Neuronal stem cell (in vitro differentiated cells): Measurements from ENCODE around the gene SAMSN1.

Experiments
- DNase-seq: peaks from one replicate; pipeline ENCODE4 v3.0.0-alpha.2; 2013; ENCODE audit warnings: low spot score
- H2AFZ ChIP-seq: one replicate; pipeline ENCODE4 v1.6.1; 2013; ENCODE audit warnings: mild to moderate bottlenecking, low read length, inconsistent platforms
- H2AK5ac ChIP-seq: 2 replicates; pipeline ENCODE4 v1.6.1; 2013; ENCODE audit warnings: low read depth, mild to moderate bottlenecking, inconsistent platforms, low read length, moderate library complexity, mixed read lengths
- H2BK120ac ChIP-seq: 2 replicates; pipeline ENCODE4 v1.6.1; 2013; ENCODE audit warnings: low read depth, mild to moderate bottlenecking, inconsistent platforms, low read length, moderate library complexity, mixed read lengths
- H2BK12ac ChIP-seq: one replicate; pipeline ENCODE4 v1.6.1; 2013; ENCODE audit warnings: low read length, inconsistent platforms
- H2BK15ac ChIP-seq: 2 replicates; pipeline ENCODE4 v1.6.1; 2013; ENCODE audit warnings: mild to moderate bottlenecking, low read length, inconsistent platforms, mixed read lengths
- H2BK5ac ChIP-seq: one replicate; pipeline ENCODE4 v1.6.1; 2013; ENCODE audit warnings: inconsistent platforms, mild to moderate bottlenecking, low read length, moderate library complexity
- H3K14ac ChIP-seq: one replicate; pipeline ENCODE4 v1.6.1; 2013; ENCODE audit warnings: low read length, inconsistent platforms
- H3K18ac ChIP-seq: 2 replicates; pipeline ENCODE4 v1.6.1; 2013; ENCODE audit warnings: low read length, inconsistent platforms
- H3K23ac ChIP-seq: 2 replicates; pipeline ENCODE4 v1.6.1; 2013; ENCODE audit warnings: low read depth, mild to moderate bottlenecking, mixed read lengths, low read length, inconsistent platforms; ENCODE audit not compliant: poor library complexity
- H3K27ac ChIP-seq: replicated peaks from 3 replicates; pipeline ENCODE4 v1.5.1; 2013; ENCODE audit warnings: low read length, inconsistent platforms
- H3K27me3 ChIP-seq, 3 experiments: 2 replicates each; pipeline ENCODE4 v1.6.1; 2013; ENCODE audit warnings: low read length in 3 of 3, mild to moderate bottlenecking in 2 of 3, inconsistent platforms in 1 of 3, low read depth in 1 of 3, mixed read lengths in 1 of 3, moderate library complexity in 1 of 3; ENCODE audit not compliant: control insufficient read depth in 3 of 3, insufficient read depth in 3 of 3
- H3K36me3 ChIP-seq, 2 donors: replicated peaks in 1 of 2; 2 replicates each; pipeline ENCODE4 v1.6.1; 2013; ENCODE audit warnings: low read length in 2 of 2; ENCODE audit not compliant: control insufficient read depth in 2 of 2, insufficient read depth in 2 of 2
- H3K4ac ChIP-seq: 2 replicates; pipeline ENCODE4 v1.6.1; 2013; ENCODE audit warnings: inconsistent platforms, mild to moderate bottlenecking, low read length, moderate library complexity
- H3K4me1 ChIP-seq, 2 donors: 1 replicate in 1 of 2; 2 replicates in 1 of 2; pipeline ENCODE4 v1.6.1; 2013; ENCODE audit warnings: low read length in 2 of 2, low read depth in 1 of 2; ENCODE audit not compliant: control insufficient read depth in 2 of 2, insufficient read depth in 1 of 2
- H3K4me2 ChIP-seq: one replicate; pipeline ENCODE4 v1.6.1; 2013; ENCODE audit warnings: mild to moderate bottlenecking, low read length, inconsistent platforms; ENCODE audit not compliant: insufficient read depth, poor library complexity, severe bottlenecking
- H3K4me3 ChIP-seq, 2 donors: 2 replicates each; pipeline ENCODE4 v1.5.1; 2013; ENCODE audit warnings: low read length in 2 of 2, mild to moderate bottlenecking in 2 of 2, inconsistent platforms in 1 of 2, moderate library complexity in 1 of 2
- H3K79me1 ChIP-seq: one replicate; pipeline ENCODE4 v1.6.1; 2013; ENCODE audit warnings: low read depth, mild to moderate bottlenecking, inconsistent platforms, low read length, moderate library complexity
- H3K9ac ChIP-seq: one replicate; pipeline ENCODE4 v1.6.1; 2013; ENCODE audit warnings: mild to moderate bottlenecking, low read depth, low read length, inconsistent platforms; ENCODE audit not compliant: poor library complexity
- H3K9me3 ChIP-seq, 2 donors: replicated peaks in 1 of 2; 2 replicates each; pipeline versions ENCODE3 to v1.6.1; 2013; ENCODE audit warnings: low read length in 2 of 2, mild to moderate bottlenecking in 2 of 2, inconsistent platforms in 1 of 2, low read depth in 1 of 2, mixed read lengths in 1 of 2, moderate library complexity in 1 of 2; ENCODE audit not compliant: control insufficient read depth in 2 of 2, insufficient read depth in 1 of 2
- H4K8ac ChIP-seq: one replicate; pipeline ENCODE4 v1.6.1; 2013; ENCODE audit warnings: low read depth, mild to moderate bottlenecking, inconsistent platforms, low read length, moderate library complexity
- H4K91ac ChIP-seq: one replicate; pipeline ENCODE4 v1.6.1; 2013; ENCODE audit warnings: low read length, low read depth, mild to moderate bottlenecking, inconsistent platforms; ENCODE audit not compliant: poor library complexity
- WGBS, 2 donors: extraction: QIAGEN DNeasy Blood & Tissue Kit; methylation state at CpG; one replicate each; pipeline ENCODE4 v1.1.7; 2013; ENCODE audit warnings: missing lambda C conversion rate in 2 of 2, mixed read lengths in 1 of 2; ENCODE audit not compliant: insufficient read length in 2 of 2, insufficient replicate concordance in 1 of 2; ENCODE audit errors: extremely low coverage in 2 of 2; 5-methylcytosine and 5-hydroxymethylcytosine counted together

SAMSN1 gene

DNA sequence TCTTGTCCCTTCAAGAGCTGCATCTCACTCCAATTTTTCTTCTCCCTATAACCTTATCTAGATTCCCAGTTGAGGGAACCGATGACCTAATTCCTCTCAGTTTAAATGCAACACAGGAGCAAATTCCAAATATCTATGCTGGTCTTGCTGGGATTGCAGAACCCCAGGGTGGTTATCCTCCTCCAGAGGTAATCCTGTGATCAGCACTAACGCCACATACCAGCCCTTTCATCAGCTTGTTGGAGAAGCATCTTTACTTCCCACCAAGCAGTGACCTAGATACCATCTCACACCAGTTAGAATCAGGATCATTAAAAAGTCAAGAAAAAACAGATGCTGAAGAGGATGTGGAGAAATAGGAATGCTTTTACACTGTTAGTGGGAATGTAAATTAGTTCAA is 52.4 kb downstream of the SAMSN1 start:
- no peak overlapping the region for H3K4ac ChIP-seq
- no peak overlapping the region for H3K4me3 ChIP-seq
- H2BK15ac ChIP-seq: no peak overlapping the region
- no peak overlapping the region for H3K9ac ChIP-seq
- no peak for DNase-seq
- no peaks in the 10 kb centered on the region for H3K27me3 ChIP-seq
- no peak overlapping the region for H3K23ac ChIP-seq
- H4K91ac ChIP-seq: no peak overlapping the region
- no peaks in the 10 kb centered on the region for H3K36me3 ChIP-seq
- H2BK5ac ChIP-seq: no peak overlapping the region
- no peak overlapping the region for H3K4me2 ChIP-seq
- no peak overlapping the region for H3K18ac ChIP-seq
- no peaks in the 10 kb centered on the region for H3K9me3 ChIP-seq
- H3K79me1 ChIP-seq: no peaks in the 10 kb centered on the region
- no peak overlapping the region for H2AFZ ChIP-seq
- WGBS, 2 donors: no CpG with 5 or more reads among the region's 2 CpGs
- no peak overlapping the region for H3K14ac ChIP-seq
- no peak overlapping the region for H2BK120ac ChIP-seq
- H3K27ac ChIP-seq: no peak overlapping the region
- H2BK12ac ChIP-seq: no peak overlapping the region
- H3K4me1 ChIP-seq: no peaks in the 10 kb centered on the region
- H4K8ac ChIP-seq: no peak overlapping the region
- H2AK5ac ChIP-seq: no peak overlapping the region

- no peak overlapping the region for H3K4me2 ChIP-seq
- H3K9me3 ChIP-seq: no peaks in the 10 kb centered on the region
- H2AK5ac ChIP-seq: no peak overlapping the region
- peak overlapping the region; percentile 92 for H4K91ac ChIP-seq
- no peaks in the 10 kb centered on the region for H3K4me1 ChIP-seq
- no peaks in the 10 kb centered on the region for H3K27me3 ChIP-seq
- H3K4me3 ChIP-seq: no peak overlapping the region
- no peak overlapping the region for H2BK120ac ChIP-seq
- H3K4ac ChIP-seq: peak overlapping the region; percentile 53
- no peak overlapping the region for H2AFZ ChIP-seq
- H3K23ac ChIP-seq: peak overlapping the region; percentile 97
- no peak overlapping the region for H2BK5ac ChIP-seq
- no peak overlapping the region for H4K8ac ChIP-seq
- H2BK15ac ChIP-seq: peak overlapping the region; percentile 49
- no peak overlapping the region for H3K27ac ChIP-seq
- no CpG with 5 or more reads among the region's 4 CpGs for WGBS, 2 donors
- no peak for DNase-seq
- no peak overlapping the region for H3K14ac ChIP-seq
- H3K9ac ChIP-seq: no peak overlapping the region
- H3K18ac ChIP-seq: peak overlapping the region; percentile 76
- H3K79me1 ChIP-seq: no peaks in the 10 kb centered on the region
- H3K36me3 ChIP-seq: no peaks in the 10 kb centered on the region
- no peak overlapping the region for H2BK12ac ChIP-seq
Observed at GRCh38 chr21:14492931-14493330, 53.2 kb downstream of the SAMSN1 start.

DNA sequence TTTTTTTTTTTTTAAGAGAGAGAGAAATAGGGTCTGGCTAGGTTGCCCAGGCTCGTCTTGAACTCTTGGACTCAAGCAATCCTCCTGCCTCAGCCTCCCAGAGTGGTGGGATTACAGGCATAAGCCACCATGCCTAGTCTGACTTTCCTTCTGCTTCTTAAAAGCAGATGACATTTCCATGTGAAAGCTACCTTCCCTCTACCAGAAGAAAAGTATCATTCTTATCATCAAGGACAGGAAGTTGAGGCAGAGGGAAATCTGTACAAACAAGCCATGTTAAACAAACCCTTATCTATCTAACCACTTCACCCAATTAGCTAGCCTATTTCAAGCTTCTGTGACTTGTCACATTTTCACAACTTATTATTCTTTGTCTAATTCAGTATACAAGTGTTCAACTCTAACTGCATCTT is 54.8 kb downstream of the SAMSN1 start:
- H2BK5ac ChIP-seq: no peak overlapping the region
- no peak overlapping the region for H4K8ac ChIP-seq
- H2AFZ ChIP-seq: no peak overlapping the region
- no peaks in the 10 kb centered on the region for H3K9me3 ChIP-seq
- H3K27me3 ChIP-seq: no peaks in the 10 kb centered on the region
- H3K23ac ChIP-seq: no peak overlapping the region
- H3K9ac ChIP-seq: no peak overlapping the region
- DNase-seq: no peak
- no peaks in the 10 kb centered on the region for H3K79me1 ChIP-seq
- no peaks in the 10 kb centered on the region for H3K36me3 ChIP-seq
- no peaks in the 10 kb centered on the region for H3K4me1 ChIP-seq
- no peak overlapping the region for H4K91ac ChIP-seq
- H3K14ac ChIP-seq: no peak overlapping the region
- H3K4me3 ChIP-seq: no peak overlapping the region
- no peak overlapping the region for H3K18ac ChIP-seq
- no peak overlapping the region for H2BK120ac ChIP-seq
- H2BK15ac ChIP-seq: no peak overlapping the region
- H3K4ac ChIP-seq: no peak overlapping the region
- no peak overlapping the region for H3K4me2 ChIP-seq
- no peak overlapping the region for H2AK5ac ChIP-seq
- no peak overlapping the region for H3K27ac ChIP-seq
- WGBS, 2 donors: no CpG with 5 or more reads among the region's 1 CpG
- no peak overlapping the region for H2BK12ac ChIP-seq

GRCh38 chr21:14488672-14489204 is 57.4 kb downstream of the SAMSN1 start:
- no peak overlapping the region for H2AK5ac ChIP-seq
- no peak overlapping the region for H3K18ac ChIP-seq
- H2BK12ac ChIP-seq: no peak overlapping the region
- H2BK15ac ChIP-seq: no peak overlapping the region
- no peak overlapping the region for H2BK120ac ChIP-seq
- no peaks in the 10 kb centered on the region for H3K4me1 ChIP-seq
- H2BK5ac ChIP-seq: no peak overlapping the region
- H3K27me3 ChIP-seq: no peaks in the 10 kb centered on the region
- H3K4me3 ChIP-seq: no peak overlapping the region
- no peak overlapping the region for H4K91ac ChIP-seq
- H3K9ac ChIP-seq: no peak overlapping the region
- H3K4me2 ChIP-seq: no peak overlapping the region
- no peak for DNase-seq
- no peak overlapping the region for H3K23ac ChIP-seq
- no peak overlapping the region for H3K14ac ChIP-seq
- H3K36me3 ChIP-seq: no peaks in the 10 kb centered on the region
- H3K4ac ChIP-seq: no peak overlapping the region
- no peaks in the 10 kb centered on the region for H3K79me1 ChIP-seq
- no peak overlapping the region for H3K27ac ChIP-seq
- no CpG with 5 or more reads among the region's 5 CpGs for WGBS, 2 donors
- no peaks in the 10 kb centered on the region for H3K9me3 ChIP-seq
- no peak overlapping the region for H2AFZ ChIP-seq
- H4K8ac ChIP-seq: no peak overlapping the region
